HG03521 (cell line): ENCODE data around the gene GRID1.
A peak's percentile ranks its signal among the peaks of the same experiment; 100 is the strongest.

ENCODE experiments used
- ATAC-seq: cut with Tn5 transposase; IDR thresholded peaks from one replicate; pipeline ENCODE4 v1.9.1; 2021; ENCODE audit warnings: mild to moderate bottlenecking, moderate library complexity; ENCODE audit not compliant: unreplicated experiment

GRID1 gene

DNA sequence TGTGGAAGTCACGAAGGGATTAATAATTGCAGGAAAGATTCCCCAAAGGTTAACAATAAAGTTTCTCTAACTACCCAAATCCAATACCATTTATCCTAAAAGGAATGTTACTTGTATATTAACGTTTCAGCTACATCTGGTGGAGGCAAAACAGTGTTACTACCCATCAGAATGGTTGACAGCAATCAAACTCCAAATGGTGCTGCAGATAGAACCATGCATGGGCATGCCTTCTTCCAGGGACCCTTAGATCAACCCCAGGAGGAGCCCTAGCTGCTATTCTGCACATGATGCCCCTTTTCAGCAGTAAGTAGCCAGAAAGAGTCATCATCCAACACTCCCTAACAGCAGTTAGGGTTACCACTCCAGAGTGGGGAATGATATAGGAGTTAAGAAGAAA is 336.3 kb downstream of the GRID1 start:
- ATAC-seq, result no peak

DNA sequence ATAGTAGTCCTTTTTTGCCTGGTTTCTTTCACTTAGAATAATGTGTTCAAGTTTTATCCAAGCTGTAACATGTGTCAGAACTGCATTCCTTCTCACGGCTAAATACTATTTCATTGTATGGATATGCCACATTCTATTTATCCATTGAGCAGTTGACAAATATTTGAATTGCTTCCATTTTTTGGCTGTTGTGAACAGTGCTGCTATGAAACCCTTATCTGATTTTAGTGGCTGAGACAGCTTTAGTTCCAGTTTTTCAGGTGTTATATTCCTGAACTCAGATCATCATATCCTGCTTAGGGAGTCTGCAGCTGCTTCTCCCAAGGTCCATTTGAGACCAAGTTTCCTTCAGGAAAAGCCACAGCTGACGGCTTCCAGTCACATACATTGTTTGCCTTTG is 339.2 kb downstream of the GRID1 start:
- no peak for ATAC-seq

DNA sequence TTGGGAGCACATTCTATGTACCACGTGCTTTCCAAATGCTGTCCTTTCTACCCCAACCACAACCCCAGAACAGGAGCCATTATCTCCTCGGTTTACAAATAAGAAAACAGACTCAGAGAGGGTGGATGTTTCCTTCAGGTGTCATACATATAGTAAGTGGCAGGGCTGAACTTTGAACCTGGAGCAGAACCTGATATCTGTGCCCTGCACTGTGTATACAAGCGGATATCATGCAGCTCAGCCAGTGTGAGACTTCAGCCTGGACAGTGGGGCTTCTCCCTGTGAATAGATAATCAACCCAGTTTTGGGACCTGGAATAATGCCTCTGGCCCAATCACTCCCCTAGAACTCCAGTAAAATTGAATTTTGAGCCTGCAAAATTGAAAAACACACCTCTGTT is 341.1 kb downstream of the GRID1 start:
- ATAC-seq, result no peak

DNA sequence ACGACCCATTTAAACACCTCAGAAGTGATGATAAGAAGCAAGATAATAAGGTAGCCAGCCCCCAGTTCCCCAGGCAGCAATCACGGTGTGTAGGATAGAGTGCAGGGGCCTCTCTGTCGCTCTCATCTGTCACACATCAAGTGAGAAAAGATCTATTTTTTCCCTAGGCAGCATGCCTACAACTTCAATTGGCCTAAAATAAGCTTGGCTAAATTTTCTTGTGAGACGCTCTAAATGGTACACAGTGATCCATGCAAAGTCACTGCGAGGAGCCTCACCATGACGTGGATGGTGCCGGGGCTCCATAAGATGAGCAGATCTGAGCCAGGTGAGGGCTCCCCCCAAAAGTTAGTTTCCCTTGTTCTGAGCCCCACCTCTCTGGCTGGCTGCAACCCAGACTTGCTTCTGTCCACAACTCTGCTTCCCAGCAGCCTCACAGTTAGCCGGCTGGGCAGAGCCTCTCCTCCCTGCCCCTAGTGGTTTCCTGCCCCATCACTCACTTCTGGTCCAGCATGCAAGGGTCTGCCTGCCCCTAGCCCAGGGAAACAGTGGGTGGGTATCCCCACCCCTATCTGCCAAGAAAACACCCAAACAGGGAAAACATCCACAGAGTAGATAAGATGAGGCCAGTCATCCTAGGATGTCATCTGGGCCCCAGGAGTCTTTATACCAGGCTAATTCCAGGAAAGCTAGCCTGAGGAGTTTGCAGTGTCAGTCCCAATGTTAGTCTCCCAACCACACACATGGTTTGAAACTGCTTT is 342.1 kb downstream of the GRID1 start:
- ATAC-seq, result no peak

DNA sequence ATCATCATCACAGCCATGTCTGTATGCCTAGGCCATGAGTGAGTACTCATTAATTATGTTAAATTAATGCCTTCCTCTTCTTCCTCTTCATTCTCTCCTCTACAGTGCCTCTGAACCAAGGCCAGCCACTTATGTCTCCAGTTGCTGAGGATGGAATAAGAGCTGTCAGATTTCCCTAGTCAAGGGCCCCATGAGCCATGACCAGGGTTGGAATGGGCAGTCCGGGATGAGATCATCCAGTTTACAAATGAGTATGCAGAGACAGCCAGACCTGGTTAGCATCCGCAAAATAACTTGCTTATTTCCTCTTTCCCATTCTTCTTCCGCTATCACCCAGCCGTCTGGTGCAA is 342.7 kb downstream of the GRID1 start:
- no peak for ATAC-seq

DNA sequence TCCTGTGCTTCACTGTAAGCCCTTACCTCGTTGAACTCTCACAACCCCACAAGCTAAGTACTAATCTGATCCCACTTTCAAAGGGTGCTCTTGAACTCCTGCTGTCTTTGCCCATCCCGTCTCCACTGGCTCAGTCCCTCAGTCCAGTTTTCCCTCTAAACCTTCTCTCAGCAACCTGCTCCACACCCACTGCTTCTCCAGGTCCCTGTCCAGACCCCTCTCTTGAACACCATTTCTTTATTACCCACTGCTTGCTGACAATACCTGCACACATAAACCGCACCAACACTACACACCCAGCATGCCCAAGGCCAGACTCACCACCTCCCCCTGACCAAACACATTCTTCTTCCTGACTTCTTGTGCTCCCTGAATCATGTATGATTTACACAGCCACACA is 343.3 kb downstream of the GRID1 start:
- no peak for ATAC-seq

DNA sequence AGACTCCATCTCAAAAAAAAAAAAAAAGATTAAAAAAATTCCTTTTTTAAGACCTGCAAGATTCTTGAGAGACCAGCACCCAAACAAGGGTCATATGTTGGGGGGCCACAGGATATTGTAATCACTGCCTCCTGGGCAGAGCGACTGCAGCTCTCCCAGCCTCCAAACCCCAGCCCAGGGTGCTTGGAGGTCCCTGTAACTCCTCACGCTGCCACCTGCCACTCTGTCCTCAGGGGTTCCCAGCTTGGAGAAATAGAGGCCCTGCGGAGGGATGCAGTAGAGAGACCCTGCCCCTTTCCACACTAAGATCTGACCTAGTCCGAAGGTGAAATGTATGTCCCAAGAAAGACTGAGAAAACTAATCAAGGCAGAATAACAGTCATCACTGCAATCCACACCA is 343.7 kb downstream of the GRID1 start:
- no peak for ATAC-seq

DNA sequence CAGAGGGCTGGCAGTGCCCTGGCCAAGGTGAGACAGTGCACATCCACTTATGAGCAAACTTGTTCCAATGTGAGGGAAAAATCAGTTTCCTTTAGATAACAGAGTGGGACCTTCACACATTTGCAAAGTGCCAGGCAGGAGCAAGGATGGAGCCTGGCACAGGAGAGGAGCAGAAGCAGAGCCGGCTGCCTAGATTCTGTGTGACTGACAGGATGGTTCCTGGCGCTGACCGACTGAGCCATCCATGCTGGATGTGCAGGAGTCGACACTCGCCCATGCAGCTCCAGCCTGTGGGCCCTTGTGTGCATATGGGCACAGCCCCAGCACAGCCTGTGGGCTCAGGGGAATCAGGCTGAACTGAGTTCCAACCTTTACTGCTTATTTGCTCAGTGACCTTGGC is 346.5 kb downstream of the GRID1 start:
- no peak for ATAC-seq

DNA sequence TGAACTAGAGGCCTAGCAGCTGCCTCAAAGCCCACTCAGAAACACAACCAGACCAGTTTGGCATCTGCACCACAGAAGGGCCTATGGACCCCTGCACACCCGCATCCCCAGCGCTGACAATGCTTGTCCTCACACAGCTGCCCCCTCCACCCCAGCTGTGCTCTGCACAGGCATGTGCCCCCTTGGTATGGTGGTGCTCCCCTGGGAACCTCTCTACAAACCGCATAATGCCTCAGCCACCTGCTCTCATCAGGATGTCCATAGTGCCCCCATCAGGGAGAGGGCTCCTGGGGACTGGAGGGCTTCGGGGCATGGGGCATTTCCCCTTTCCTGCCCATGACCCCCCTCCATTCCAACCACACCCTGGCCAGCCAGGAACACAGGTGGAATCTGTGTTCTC is 347.5 kb downstream of the GRID1 start:
- no peak for ATAC-seq

DNA sequence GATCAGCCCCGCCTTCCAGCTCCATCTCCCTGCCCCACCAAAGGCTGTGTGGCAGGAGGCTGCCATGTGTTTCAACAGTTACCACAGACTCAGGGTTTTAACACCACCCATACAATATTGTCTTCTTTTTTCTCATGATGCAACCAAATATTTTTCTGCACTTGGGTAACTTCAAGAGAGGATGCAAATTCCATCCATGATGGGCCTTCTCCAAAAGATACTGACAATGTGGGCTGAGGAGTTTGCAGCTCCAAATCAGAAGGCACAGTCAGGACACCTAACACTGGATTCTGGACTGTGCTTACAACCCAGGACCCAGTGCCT is 347.9 kb downstream of the GRID1 start:
- no peak for ATAC-seq

DNA sequence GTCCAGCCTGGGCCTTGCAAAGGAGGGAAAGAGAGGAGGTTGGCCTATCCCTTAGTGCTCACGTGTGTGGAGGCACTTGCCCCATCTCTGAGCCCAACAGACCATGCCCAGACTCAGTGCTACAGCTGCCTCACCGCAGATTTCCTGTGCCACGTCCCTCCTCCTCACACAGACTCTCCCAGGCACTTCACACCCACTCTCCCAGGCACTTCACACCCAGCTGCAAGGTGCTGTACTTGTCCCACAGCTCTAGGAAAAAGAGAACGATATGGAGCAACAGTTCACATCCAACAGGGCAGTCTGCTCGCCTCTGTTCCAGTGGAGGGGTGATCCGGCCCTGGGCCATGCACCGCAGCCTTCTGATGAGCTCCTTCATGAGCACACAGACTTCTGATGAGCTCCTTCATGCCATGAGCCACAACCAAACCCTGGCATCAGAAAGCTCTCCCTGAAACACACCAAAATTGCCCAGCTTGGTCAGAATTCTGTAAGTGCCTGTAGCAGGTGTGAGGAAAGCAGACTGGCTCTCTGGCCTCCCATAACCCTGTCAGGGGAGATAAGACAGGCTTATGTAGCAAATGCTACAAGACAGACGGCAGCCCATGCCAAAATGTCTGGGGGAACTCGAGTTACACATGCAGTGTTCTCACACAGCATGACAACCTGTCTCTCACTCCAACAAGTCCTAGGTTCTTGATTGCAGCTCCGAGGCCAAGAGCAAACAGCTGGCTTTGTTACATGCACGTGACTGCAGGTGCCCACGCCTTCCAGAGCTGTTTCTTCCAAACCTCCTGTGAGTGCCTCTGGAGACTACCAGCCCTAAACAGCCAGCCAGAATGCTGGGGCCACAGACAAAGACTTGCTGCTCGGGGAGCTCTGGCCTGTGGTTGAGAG is 348.5 kb downstream of the GRID1 start:
- ATAC-seq, result no peak

DNA sequence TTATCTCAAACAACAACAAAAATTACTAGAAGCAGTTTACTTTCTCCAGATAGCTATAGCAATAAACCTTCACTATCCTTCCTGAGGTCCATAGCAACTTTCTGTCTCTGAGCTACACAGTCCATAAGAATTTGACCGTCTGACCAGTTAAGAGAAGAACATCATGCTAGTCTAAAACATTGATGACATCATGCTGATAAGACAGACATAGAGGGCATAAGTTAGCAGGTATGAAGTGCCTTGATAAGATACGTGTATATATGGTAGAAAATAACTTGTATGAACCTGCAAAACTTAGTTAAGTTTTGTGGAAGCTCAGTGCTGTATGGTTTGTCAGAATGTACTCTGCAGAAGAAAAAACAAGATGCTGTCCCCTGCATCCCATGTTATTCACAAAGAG is 353.0 kb downstream of the GRID1 start:
- no peak for ATAC-seq

DNA sequence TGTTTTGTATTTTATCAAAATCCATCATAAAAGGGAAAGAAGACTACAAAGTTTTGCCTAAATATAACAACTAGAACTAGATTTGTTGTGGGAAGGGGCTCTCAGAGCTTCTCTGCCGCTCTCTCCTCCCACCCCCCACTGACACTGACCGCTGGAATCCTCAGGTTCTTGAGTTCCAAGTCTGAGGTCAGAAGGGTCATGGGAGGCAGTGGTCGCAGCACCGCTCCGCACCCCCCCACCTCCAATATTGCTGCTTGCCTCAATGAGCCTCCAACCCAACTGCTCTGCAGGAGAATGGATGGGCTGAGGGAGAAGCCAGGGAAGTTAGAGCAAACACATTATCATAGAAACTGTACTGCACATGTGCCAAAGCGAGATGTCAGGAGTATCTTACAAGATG is 359.4 kb downstream of the GRID1 start:
- no peak for ATAC-seq

DNA sequence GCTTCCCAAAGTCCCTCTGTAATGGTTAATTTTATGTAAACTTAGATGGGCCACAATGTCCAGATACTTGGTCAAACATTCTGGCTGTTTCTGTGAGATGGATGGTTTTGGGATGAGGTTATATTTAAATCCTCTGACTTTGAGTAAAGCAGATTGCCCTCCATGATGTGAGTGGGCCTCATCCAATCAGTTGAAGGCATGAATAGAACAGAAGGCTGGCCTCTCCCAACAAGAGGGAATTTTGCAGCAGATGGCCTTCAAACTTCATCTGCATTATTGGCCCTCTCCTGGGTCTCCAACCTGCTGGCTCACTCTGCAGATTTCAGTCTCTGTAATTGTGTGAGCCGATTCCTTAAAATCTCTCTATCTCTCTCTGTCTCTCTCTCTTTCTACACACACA is 362.3 kb downstream of the GRID1 start:
- ATAC-seq, result no peak

DNA sequence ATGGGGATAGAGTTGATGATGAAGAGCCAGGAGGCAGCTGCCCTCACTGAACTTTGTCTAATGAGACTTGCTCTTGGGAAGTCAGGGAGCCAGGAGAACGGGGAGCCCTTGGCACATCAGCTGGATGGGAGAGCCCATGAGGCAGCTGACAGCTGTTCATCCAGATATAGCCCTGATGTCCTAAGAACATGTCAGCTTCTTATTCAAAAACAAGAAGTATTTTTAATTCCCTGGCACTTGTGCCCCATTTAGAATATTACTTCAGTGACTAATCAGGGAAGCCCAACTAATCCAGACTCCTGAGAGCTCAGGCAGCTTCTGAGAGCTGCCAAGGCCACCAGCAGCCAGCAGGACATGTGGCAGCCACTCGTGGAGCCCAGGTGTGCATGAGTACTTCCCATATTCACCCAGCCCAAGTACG is 363.4 kb downstream of the GRID1 start:
- ATAC-seq, result no peak

DNA sequence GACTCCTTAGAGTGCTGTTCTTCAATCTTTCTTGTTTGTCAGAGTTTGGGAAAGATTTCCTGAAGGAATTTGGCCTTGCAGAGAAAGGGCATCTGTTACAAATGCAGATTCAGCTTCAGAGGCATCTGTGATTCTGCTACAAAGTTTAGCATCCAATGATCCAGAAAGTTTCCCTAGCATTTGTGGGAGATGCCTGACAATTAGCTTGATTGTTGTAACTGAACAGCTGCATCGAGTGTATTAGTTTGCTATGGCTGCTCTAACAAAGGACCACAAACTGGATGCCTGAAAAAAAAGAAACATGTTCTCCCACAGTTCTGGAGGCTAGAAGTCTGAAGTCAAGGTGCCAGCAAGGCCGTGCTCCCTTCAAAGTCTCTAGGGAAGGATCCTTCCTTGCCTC is 365.1 kb downstream of the GRID1 start:
- no peak for ATAC-seq

DNA sequence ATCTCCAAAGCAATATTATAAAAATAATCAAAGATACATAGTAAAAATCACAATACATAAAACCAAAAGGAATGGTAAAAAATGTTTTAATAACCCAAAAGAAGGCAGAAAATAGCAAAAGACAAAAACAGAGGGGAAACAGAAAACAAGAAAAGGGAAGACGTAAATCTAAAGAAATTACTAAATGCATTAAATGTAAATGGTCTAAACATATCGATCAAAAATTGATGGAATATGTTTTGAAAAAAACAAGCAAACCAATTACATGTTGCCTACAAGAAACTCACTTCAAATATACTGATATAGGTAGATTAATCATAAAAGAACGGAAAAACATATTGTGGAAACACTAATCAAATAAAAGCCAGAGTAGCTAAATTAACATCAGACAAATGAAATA is 369.1 kb downstream of the GRID1 start:
- no peak for ATAC-seq

DNA sequence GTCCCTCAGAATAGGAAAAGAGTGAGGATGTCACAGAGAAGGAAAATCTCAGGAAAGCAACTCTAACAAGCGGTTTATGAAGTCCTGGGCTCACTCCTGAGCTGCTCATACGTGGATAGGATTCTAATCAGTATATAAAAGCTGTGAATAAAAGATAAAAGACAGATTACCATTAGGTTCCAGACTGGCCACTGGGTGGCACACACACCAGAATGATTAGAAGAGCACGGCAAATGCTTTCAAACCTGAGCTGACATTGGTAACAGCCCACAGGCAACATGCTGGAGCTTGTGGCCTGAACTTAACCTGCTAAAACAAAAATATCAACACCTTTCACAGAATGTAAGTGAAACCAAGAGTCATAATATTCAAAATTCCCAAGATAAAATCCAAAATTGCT is 370.8 kb downstream of the GRID1 start:
- peak; percentile 61 for ATAC-seq

DNA sequence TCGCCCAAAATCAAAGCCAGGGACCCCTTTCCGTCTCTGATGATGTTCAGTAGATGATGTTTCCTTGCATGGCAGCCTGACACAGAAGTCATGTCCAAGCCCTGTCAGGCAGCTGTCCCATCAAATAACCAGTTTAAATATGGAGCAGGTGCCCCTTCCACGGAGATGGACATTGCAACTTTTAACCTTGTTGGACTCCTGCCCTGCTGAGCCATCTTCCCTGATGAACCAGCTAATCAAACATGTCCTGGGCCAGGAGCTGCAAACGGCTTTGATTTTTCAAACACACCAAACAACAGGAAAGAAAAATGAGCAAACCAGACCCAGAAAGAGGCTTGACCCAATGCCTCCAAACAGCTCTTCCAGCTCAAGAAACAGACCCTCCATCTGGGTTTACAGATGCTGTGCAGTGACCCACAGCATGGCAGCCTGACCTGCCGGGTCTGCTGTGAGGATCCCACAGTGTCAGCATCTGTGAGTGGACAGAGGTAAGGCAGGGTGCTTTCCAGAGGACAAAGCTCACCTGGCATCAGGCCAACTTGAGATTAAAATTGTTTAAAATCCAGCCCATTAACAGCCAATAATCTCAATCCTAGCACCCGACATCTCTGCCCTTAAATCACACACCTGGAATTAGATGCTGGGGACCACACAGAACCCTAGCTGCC is 372.6 kb downstream of the GRID1 start:
- no peak for ATAC-seq

DNA sequence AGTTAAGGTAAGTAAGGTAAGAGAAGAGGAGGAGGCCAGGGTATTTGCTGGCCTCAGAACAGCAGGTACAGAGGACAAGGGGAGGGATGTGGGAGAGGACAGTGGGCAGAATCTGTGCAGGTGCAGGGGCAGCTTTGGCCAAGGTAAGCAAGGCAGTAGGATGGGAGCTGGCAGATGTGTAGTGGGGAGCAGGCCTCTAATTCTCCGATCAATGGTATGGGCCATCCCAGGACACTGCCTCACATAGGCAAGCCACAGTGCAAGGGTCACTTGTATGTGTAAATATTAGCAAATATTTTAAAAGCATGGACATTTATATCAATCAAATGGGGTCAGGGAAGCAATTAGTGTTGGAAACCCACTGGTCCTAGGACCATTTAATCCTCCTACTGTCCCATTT is 373.5 kb downstream of the GRID1 start:
- ATAC-seq, result no peak

DNA sequence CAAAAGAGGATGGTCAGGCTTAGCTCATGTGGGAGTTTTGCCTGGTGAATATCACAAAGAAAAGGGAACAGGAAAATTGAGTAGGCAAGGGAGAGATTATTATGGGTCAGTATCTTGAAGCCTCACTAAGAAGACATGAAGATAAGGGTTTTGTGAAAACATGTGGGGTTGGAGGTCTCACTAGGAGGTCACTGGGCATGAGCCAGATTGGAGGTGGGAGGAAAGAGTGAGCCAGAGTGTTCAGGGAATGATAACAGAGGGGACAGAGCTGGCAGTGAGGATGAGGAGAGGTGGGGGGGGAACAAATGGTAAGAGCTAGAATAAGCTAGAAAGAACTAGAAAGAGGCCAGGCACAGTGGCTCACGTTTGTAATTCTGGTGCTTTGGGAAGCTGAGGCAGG is 374.3 kb downstream of the GRID1 start:
- ATAC-seq, result no peak

DNA sequence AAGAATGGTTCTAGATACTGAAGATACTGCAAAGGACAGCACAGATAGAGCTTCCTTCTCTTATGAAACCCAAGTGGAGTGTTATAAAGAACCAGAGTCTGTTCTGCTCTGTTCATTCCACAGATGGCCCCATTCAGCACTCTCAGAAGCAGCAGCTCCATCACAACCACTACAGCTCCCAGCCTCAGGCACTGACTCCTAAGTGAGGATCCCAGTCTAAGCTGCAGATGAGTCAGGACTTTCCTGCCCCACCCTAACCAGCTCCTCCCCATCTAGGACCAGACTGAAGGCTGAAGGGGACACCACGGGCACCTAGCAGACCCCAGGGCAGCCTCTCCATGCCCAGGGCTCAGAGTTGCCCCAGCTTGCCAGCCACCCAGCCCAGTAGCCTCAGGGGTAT is 379.8 kb downstream of the GRID1 start:
- no peak for ATAC-seq
